Measurements from ENCODE around the gene GASK1A. TPM values are rescaled to one million over a fixed set of nuclear protein-coding genes. Genes with fewer than 3 reads are reported as not detected.

Gene GASK1A
- total and polyA plus RNA-seq, 2 donors (not counting 3 experiments of a cell fraction or from before 2014, with no cell fraction given): 0.04 TPM; not detected in 1

DNA sequence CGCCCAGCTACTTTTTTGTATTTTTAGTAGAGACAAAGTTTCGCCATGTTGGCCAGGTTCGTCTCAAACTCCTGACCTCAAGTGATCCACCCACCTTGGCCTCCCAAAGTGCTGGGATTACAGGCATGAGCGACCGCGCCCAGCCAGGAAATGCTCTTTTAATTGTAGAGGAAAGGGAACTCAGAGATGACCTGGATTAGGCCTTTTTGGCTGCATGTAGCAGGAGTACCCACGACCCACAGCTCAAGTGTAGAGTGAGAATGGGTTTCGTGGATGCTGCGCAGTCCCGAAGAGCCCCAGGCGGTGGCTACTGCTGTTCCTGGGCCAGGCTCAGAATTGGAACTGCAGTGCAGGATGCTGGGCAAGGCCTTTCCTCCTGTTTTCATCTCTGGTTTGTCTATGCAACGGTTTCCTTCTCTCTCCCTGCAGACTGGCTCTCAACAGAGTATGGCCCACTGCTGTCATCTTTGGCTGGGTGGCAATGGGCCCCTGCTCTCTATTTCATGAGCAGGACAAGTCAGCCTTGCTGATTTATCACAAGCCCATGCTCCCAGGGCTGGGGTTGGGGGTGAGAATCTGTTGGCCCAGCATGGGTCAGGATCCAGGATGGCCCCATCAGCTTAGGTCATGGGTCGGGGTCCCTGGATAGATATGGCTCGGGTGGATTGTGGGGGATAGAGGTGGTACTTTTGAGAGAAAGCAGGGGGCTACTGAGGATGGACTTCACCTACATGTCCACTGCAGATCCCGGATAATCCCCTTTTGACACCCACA lies 51.2 kb downstream of the GASK1A start:
- CTCF ChIA-PET: no interaction called here

More for the DNA sequence above, 51.2 kb downstream of the GASK1A start:
- Histone ChIP-seq H3K4me2 (ENCODE audit: insufficient read depth, low read length) (no peak overlapping the region), H3K79me2 (ENCODE audit: control insufficient read depth, insufficient read depth, low read length) (no peaks in the 10 kb centered on the region), H2AFZ (ENCODE audit: low read depth, low read length) (no peak overlapping the region), H3K27ac (ENCODE audit: insufficient read depth, low read depth, low read length) (no peak overlapping the region), H3K27me3 (ENCODE audit: control insufficient read depth in 2 of 2, insufficient read depth in 2 of 2, low read length in 2 of 2) (peaks cover 0 to 4% of the 10 kb centered on the region in 2 experiments), H3K9ac (replicated peaks; ENCODE audit: extremely low read depth, insufficient read depth, low read length) (no peak overlapping the region), H3K4me1 (ENCODE audit: control insufficient read depth, extremely low read depth, insufficient read depth, low read length) (no peaks in the 10 kb centered on the region), H3K4me3 (replicated peaks in 1 of 3; ENCODE audit: insufficient read depth in 1 of 3, low read depth in 1 of 3, low read length in 3 of 3) (no peak overlapping the region), H3K9me3 (replicated peaks; ENCODE audit: control insufficient read depth, insufficient read depth, low read length) (no peaks in the 10 kb centered on the region), H4K20me1 (replicated peaks; ENCODE audit: control insufficient read depth, extremely low read depth, insufficient read depth, low read length) (no peaks in the 10 kb centered on the region), H3K9me1 (replicated peaks; ENCODE audit: control insufficient read depth, extremely low read depth, insufficient read depth, low read length) (no peaks in the 10 kb centered on the region), H3K36me3 (ENCODE audit: control insufficient read depth in 2 of 2, extremely low read depth in 1 of 2, insufficient read depth in 2 of 2, low read length in 2 of 2) (no peaks in the 10 kb centered on the region)
- dilution Hi-C loops (cut with MboI; ENCODE audit: extremely low pct_ligation_motif_present, low sequenced_read_pairs) (no loop called here), intact Hi-C loops (cut with micrococcal nuclease) (no loop called here)
- TF ChIP-seq, protein P1, sequence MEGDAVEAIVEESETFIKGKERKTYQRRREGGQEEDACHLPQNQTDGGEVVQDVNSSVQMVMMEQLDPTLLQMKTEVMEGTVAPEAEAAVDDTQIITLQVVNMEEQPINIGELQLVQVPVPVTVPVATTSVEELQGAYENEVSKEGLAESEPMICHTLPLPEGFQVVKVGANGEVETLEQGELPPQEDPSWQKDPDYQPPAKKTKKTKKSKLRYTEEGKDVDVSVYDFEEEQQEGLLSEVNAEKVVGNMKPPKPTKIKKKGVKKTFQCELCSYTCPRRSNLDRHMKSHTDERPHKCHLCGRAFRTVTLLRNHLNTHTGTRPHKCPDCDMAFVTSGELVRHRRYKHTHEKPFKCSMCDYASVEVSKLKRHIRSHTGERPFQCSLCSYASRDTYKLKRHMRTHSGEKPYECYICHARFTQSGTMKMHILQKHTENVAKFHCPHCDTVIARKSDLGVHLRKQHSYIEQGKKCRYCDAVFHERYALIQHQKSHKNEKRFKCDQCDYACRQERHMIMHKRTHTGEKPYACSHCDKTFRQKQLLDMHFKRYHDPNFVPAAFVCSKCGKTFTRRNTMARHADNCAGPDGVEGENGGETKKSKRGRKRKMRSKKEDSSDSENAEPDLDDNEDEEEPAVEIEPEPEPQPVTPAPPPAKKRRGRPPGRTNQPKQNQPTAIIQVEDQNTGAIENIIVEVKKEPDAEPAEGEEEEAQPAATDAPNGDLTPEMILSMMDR (IDR thresholded peaks at IDR 0.05; ENCODE audit: extremely low read depth in 1 of 2, insufficient read depth in 1 of 2, low read depth in 1 of 2, low read length in 2 of 2): no peak
- no peak for TF ChIP-seq MYC (IDR thresholded peaks at IDR 0.05; ENCODE audit: low read depth, low read length)
- TF ChIP-seq FOS (IDR thresholded peaks at IDR 0.05; ENCODE audit: borderline replicate concordance, insufficient read depth, low read length): no peak
- no peak for TF ChIP-seq POLR2AphosphoS5 (IDR thresholded peaks at IDR 0.05; ENCODE audit: insufficient read depth, low read depth, low read length)
- TF ChIP-seq JUN (IDR thresholded peaks at IDR 0.05; ENCODE audit: borderline replicate concordance, insufficient read depth, insufficient read length, low read depth): no peak
- TF ChIP-seq GATA2 (IDR thresholded peaks at IDR 0.05; ENCODE audit: insufficient read depth, insufficient read length, low read depth, low read length): no peak
- no peak for TF ChIP-seq EZH2 (IDR thresholded peaks at IDR 0.05; ENCODE audit: borderline replicate concordance, low read depth, low read length, severe bottlenecking)
- TF ChIP-seq MAX (IDR thresholded peaks at IDR 0.05; ENCODE audit: insufficient read depth, insufficient read length): no peak
- no peak for TF ChIP-seq POLR2A (IDR thresholded peaks at IDR 0.05; ENCODE audit: low read depth, low read length)
- DNase-seq (ENCODE audit: low read depth, low spot score) (no peak), FAIRE-seq (no peak)
- no TSS peak for BruUV-seq (replicated peaks)
- POLR2A ChIA-PET: no interaction called here

All from endothelial cell of umbilical vein (primary cell).